B cell (primary cell): Measurements from ENCODE around the gene NDUFS4. TPM values are rescaled to one million over a fixed set of nuclear protein-coding genes. Genes with fewer than 3 reads are reported as not detected.
"Not testable (repeated sequence)": the region's sequence is repeated elsewhere in the genome, so short reads cannot be mapped to it uniquely, and the experiment has no call there.

ENCODE experiments used
- ATAC-seq: fragments of 200-7000 bp; cut with Tn5 transposase; one replicate; pipeline ENCODE4 v1.10.0; 2021; ENCODE audit warnings: low read depth, mild to moderate bottlenecking, moderate number of reproducible peaks, moderate library complexity
- CTCF ChIA-PET: fragments of 350-600 bp; sonication (Branson Sonifier 250); formaldehyde crosslinking; loops from one replicate; lab custom pipeline; 2021; ENCODE audit warnings: antibody characterized with exemption, inconsistent platforms; lab: Charles Lee
- POLR2A ChIA-PET: fragments of 350-600 bp; sonication (Branson Sonifier 250); formaldehyde crosslinking; loops from one replicate; lab custom pipeline; 2021; ENCODE audit warnings: antibody characterized with exemption; lab: Charles Lee
- DNase-seq: peaks from one replicate; pipeline ENCODE4 v3.0.0; 2013
- H2AFZ ChIP-seq: 2 replicates; pipeline ENCODE4 v1.6.1; 2012; ENCODE audit warnings: mild to moderate bottlenecking, low read depth, low read length; ENCODE audit not compliant: insufficient read depth, poor library complexity, severe bottlenecking
- H3K27ac ChIP-seq, 2 donors: 1 replicate in 1 of 2; 2 replicates in 1 of 2; pipeline ENCODE4 v1.5.1; 2012 to 2013; ENCODE audit warnings: low read length in 2 of 2, mild to moderate bottlenecking in 2 of 2, moderate library complexity in 1 of 2
- H3K27me3 ChIP-seq, 4 experiments: fragments of 200-600 bp in 1 of 4; sonication (generic) in 1 of 4; replicated peaks in 1 of 4; 1 replicate in 2 of 4; 2 replicates in 2 of 4; pipeline versions ENCODE4 v1.6.1 to v1.7.0; 2013 to 2016; ENCODE audit warnings: low read length in 3 of 4, mild to moderate bottlenecking in 2 of 4, mixed read lengths in 1 of 4, moderate library complexity in 1 of 4; ENCODE audit not compliant: insufficient read depth in 4 of 4, control insufficient read depth in 3 of 4; ENCODE audit errors: control extremely low read depth in 1 of 4
- H3K36me3 ChIP-seq, 2 experiments: replicated peaks in 1 of 2; 1 replicate in 1 of 2; 2 replicates in 1 of 2; pipeline versions ENCODE4 v1.6.1 to v1.7.1; 2013; ENCODE audit warnings: low read length in 1 of 2; ENCODE audit not compliant: insufficient read depth in 2 of 2, control insufficient read depth in 1 of 2; ENCODE audit errors: control extremely low read depth in 1 of 2, extremely low read depth in 1 of 2
- H3K4me1 ChIP-seq, 2 donors: fragments of 200-600 bp in 1 of 2; sonication (generic) in 1 of 2; 1 replicate in 1 of 2; 2 replicates in 1 of 2; pipeline versions ENCODE4 v1.5.1 to v1.6.1; 2013 to 2017; ENCODE audit warnings: low read length in 2 of 2; ENCODE audit not compliant: control insufficient read depth in 2 of 2, insufficient read depth in 2 of 2
- H3K4me2 ChIP-seq: replicated peaks from 2 replicates; pipeline ENCODE3; 2012; ENCODE audit warnings: mild to moderate bottlenecking, low read depth, low read length; ENCODE audit not compliant: poor library complexity, severe bottlenecking
- H3K4me3 ChIP-seq, 5 experiments: fragments of 200-600 bp in 1 of 5; sonication (generic) in 1 of 5; 1 replicate in 3 of 5; 2 replicates in 2 of 5; pipeline versions ENCODE4 v1.5.1 to v1.7.0; 2011 to 2016; ENCODE audit warnings: low read length in 4 of 5, mild to moderate bottlenecking in 4 of 5, low read depth in 2 of 5, control low read depth in 1 of 5, moderate library complexity in 1 of 5; ENCODE audit not compliant: insufficient read depth in 1 of 5; ENCODE audit errors: control extremely low read depth in 1 of 5, extremely low read depth in 1 of 5
- H3K79me2 ChIP-seq: fragments of 200-600 bp; sonication (generic); one replicate; pipeline ENCODE4 v1.6.0; 2016; ENCODE audit warnings: low read length; ENCODE audit not compliant: control insufficient read depth, insufficient read depth
- H3K9ac ChIP-seq: fragments of 200-600 bp; sonication (generic); 2 replicates; pipeline ENCODE4 v1.6.1; 2017; ENCODE audit warnings: mild to moderate bottlenecking, low read length, moderate library complexity
- H3K9me3 ChIP-seq, 3 donors: one replicate each; pipeline versions ENCODE4 v1.6.1 to v1.7.1; 2013; ENCODE audit warnings: low read length in 2 of 3; ENCODE audit not compliant: control insufficient read depth in 2 of 3, insufficient read depth in 1 of 3; ENCODE audit errors: control extremely low read depth in 1 of 3
- H4K20me1 ChIP-seq: 2 replicates; pipeline ENCODE4 v1.6.0; 2012; ENCODE audit warnings: mild to moderate bottlenecking, low read length; ENCODE audit not compliant: insufficient read depth, control insufficient read depth, poor library complexity, severe bottlenecking
- H3K27ac Mint-ChIP-seq: one replicate; pipeline ENCODE4 v1.8.0; 2021; ENCODE audit warnings: mixed read lengths
- H3K27me3 Mint-ChIP-seq: one replicate; pipeline ENCODE4 v1.8.0; 2021; ENCODE audit warnings: mixed read lengths
- H3K4me1 Mint-ChIP-seq: one replicate; pipeline ENCODE4 v1.8.0; 2021; ENCODE audit warnings: mixed read lengths
- H3K4me3 Mint-ChIP-seq: one replicate; pipeline ENCODE4 v1.8.0; 2021; ENCODE audit warnings: mixed read lengths
- H3K9me3 Mint-ChIP-seq: one replicate; pipeline ENCODE4 v1.8.0; 2022; ENCODE audit warnings: mixed read lengths; ENCODE audit not compliant: insufficient read depth
- EZH2 ChIP-seq: IDR thresholded peaks from 2 replicates; pipeline ENCODE4 v1.6.1; 2012; ENCODE audit warnings: borderline replicate concordance, low read depth, mild to moderate bottlenecking, moderate library complexity, low read length; ENCODE audit not compliant: insufficient read depth, poor library complexity, severe bottlenecking
- WGBS: methylation state at CpG from one replicate; pipeline ENCODE4 v1.1.5; 2013; ENCODE audit warnings: missing lambda C conversion rate; ENCODE audit not compliant: insufficient coverage; 5-methylcytosine and 5-hydroxymethylcytosine counted together
- intact Hi-C: fragments of 100-400 bp; cut with micrococcal nuclease; formaldehyde crosslinking; loops from one replicate; pipeline ENCODE4 v1.10.0; 2022
- polyA plus RNA-seq: library from polyadenylated mRNA; depleted of rRNA; stranded (reverse); fragments of >200 nt; gene quantifications from 2 replicates; pipeline ENCODE4 v1.2.3, GENCODE V29; 2012
- total RNA-seq, 2 donors: library from RNA; stranded (reverse); fragments of 120-200 nt in 1 of 2; gene quantifications; 1 replicate in 1 of 2; 2 replicates in 1 of 2; pipeline versions ENCODE4 v1.2.3 to v1.2.4, GENCODE V29; 2013 to 2022
- TF ChIP-seq, protein P1 (sequence below): fragments of 200-600 bp; IDR thresholded peaks from one replicate; pipeline ENCODE4 v1.8.0; 2022; ENCODE audit warnings: antibody characterized with exemption, mild to moderate bottlenecking

The NDUFS4 gene
- total and polyA plus RNA-seq, 2 donors (not counting 1 experiment from before 2014, with no cell fraction given), result 24.0 to 29.0 TPM

DNA sequence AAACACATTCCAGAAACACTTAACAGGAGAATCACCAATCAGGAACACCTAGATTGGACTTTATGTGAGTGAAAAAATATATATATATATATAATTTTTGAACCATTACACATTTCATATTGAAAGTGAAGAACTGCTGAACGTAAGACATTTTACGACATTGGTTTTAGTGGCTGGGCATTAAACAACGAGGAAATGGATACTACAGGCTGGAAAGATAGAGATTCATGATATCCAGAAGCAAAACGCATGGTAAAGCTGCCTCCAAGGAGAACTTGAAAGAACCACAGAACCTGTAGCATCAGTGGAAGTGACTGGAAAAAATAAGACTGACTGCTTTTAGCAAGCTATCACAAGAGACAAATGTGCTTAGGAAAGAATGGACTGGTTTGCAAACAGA is 13.2 kb upstream of the NDUFS4 start:
- ATAC-seq, result no peak
- H3K9me3 Mint-ChIP-seq, result no peaks in the 10 kb centered on the region

DNA sequence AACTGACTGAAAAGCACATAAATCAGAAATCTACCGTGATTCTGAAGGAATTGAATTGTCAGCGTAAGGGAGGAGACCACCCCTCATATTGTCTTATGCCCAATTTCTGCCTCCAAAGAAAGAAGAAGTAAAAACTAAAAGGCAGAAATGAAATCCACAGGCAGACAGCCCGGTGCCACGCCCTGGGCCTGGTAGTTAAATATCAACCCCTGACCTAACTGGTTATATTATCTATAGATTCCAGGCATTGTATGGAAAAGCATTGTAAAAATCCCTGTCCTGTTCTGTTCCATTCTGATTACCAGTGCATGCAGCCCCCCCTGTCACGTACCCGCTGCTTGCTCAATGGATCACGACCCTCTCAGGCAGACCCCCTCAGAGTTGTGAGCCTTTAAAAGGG is 11.9 kb upstream of the NDUFS4 start:
- no CpG with 5 or more reads among the region's 7 CpGs for WGBS
- H4K20me1 ChIP-seq, H3K79me2 ChIP-seq, CTCF ChIA-PET, H3K27ac Mint-ChIP-seq, H2AFZ ChIP-seq, H3K4me2 ChIP-seq, POLR2A ChIA-PET, H3K4me1 ChIP-seq, H3K36me3 ChIP-seq, H3K27me3 ChIP-seq, H3K27ac ChIP-seq, DNase-seq, H3K9me3 ChIP-seq, H3K9me3 Mint-ChIP-seq, ATAC-seq, intact Hi-C loops, H3K4me3 Mint-ChIP-seq, H3K4me3 ChIP-seq, H3K4me1 Mint-ChIP-seq, H3K9ac ChIP-seq: not testable (repeated sequence)
- H3K27me3 Mint-ChIP-seq, result peaks cover 23% of the 10 kb centered on the region

More for the DNA sequence above, 13.2 kb upstream of the NDUFS4 start:
- no peaks in the 10 kb centered on the region for H3K79me2 ChIP-seq
- H3K4me3 ChIP-seq, result no peak overlapping the region
- no peaks in the 10 kb centered on the region for H3K4me1 ChIP-seq
- CTCF ChIA-PET, result interaction anchor here (1.0 kb wide), 1 partner anchor 69 kb away, joined by 3 read pairs; no protein-coding TSS in a partner anchor
- no peaks in the 10 kb centered on the region for H3K9me3 ChIP-seq
- POLR2A ChIA-PET, result no interaction called here
- H2AFZ ChIP-seq, result no peak overlapping the region
- Mint-ChIP-seq H3K4me3 (no peak overlapping the region), H3K4me1 (no peaks in the 10 kb centered on the region), H3K27ac (no peak overlapping the region), H3K27me3 (peaks cover 13% of the 10 kb centered on the region)
- H3K36me3 ChIP-seq, result no peaks in the 10 kb centered on the region
- no peak overlapping the region for H3K9ac ChIP-seq
- WGBS, result 93% methylated on average over 3 of the region's 4 CpGs
- H3K4me2 ChIP-seq, result no peak overlapping the region
- DNase-seq, result no peak
- TF ChIP-seq, protein P1, sequence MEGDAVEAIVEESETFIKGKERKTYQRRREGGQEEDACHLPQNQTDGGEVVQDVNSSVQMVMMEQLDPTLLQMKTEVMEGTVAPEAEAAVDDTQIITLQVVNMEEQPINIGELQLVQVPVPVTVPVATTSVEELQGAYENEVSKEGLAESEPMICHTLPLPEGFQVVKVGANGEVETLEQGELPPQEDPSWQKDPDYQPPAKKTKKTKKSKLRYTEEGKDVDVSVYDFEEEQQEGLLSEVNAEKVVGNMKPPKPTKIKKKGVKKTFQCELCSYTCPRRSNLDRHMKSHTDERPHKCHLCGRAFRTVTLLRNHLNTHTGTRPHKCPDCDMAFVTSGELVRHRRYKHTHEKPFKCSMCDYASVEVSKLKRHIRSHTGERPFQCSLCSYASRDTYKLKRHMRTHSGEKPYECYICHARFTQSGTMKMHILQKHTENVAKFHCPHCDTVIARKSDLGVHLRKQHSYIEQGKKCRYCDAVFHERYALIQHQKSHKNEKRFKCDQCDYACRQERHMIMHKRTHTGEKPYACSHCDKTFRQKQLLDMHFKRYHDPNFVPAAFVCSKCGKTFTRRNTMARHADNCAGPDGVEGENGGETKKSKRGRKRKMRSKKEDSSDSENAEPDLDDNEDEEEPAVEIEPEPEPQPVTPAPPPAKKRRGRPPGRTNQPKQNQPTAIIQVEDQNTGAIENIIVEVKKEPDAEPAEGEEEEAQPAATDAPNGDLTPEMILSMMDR, result no peak
- TF ChIP-seq EZH2, result no peak
- no peak overlapping the region for H3K27ac ChIP-seq
- intact Hi-C loops, result no loop called here
- no peaks in the 10 kb centered on the region for H4K20me1 ChIP-seq
- H3K27me3 ChIP-seq, result peaks cover 0 to 3% (median 1%) of the 10 kb centered on the region in 4 experiments
